ENCODE data around the gene SOWAHC.

The SOWAHC gene

GRCh38 chr2:109609352-109610024, 4.7 kb upstream of the SOWAHC start (continued):
- TF ChIP-seq ZNF518A (tag by site-specific recombination; conservative IDR thresholded peaks at IDR 0.05; ENCODE audit: low read depth) (no peak), ZNF791 (tag by site-specific recombination; IDR thresholded peaks at IDR 0.05) (no peak), PRDM6 (tag by site-specific recombination; IDR thresholded peaks at IDR 0.05) (peak; percentile 44), ZBTB26 (tag by site-specific recombination; optimal IDR thresholded peaks at IDR 0.05) (no peak), ZNF510 (tag by site-specific recombination; IDR thresholded peaks at IDR 0.05; ENCODE audit: insufficient replicate concordance) (no peak), ZNF362 (tag by site-specific recombination; IDR thresholded peaks at IDR 0.05) (peak; percentile 49; the same call in 1 of the 2 replicates), ZNF600 (tag by site-specific recombination; IDR thresholded peaks at IDR 0.05) (0 out of 2 replicates have a peak, but pooled peaks have one; percentile 27), ZNF624 (tag by site-specific recombination; IDR thresholded peaks at IDR 0.05) (no peak), ZNF280D (tag by site-specific recombination; IDR thresholded peaks at IDR 0.05) (no peak), ZNF292 (tag by site-specific recombination; IDR thresholded peaks at IDR 0.05; ENCODE audit: borderline replicate concordance, low read depth) (no peak), ZNF335 (tag by site-specific recombination; conservative IDR thresholded peaks at IDR 0.05) (peak; percentile 50), OSR2 (tag by site-specific recombination; IDR thresholded peaks at IDR 0.05) (0 out of 2 replicates have a peak, but pooled peaks have one; percentile 5), ZNF10 (tag by site-specific recombination; IDR thresholded peaks at IDR 0.05) (no peak), ZNF660 (tag by site-specific recombination; IDR thresholded peaks at IDR 0.05) (no peak), ZSCAN23 (tag by site-specific recombination; IDR thresholded peaks at IDR 0.05) (no peak), CTCF (tag by site-specific recombination; IDR thresholded peaks at IDR 0.05) (no peak), ZNF580 (tag by site-specific recombination; IDR thresholded peaks at IDR 0.05) (no peak), ZFP37 (tag by site-specific recombination; IDR thresholded peaks at IDR 0.05) (no peak)

Measured in HEK293 (cell line).